ENCODE data around the gene KCNMB2. TPM values are rescaled to one million over a fixed set of nuclear protein-coding genes. Genes with fewer than 3 reads are reported as not detected.

KCNMB2 gene
- total RNA-seq, 1 donor from 2014 or later: 0.27 TPM

DNA sequence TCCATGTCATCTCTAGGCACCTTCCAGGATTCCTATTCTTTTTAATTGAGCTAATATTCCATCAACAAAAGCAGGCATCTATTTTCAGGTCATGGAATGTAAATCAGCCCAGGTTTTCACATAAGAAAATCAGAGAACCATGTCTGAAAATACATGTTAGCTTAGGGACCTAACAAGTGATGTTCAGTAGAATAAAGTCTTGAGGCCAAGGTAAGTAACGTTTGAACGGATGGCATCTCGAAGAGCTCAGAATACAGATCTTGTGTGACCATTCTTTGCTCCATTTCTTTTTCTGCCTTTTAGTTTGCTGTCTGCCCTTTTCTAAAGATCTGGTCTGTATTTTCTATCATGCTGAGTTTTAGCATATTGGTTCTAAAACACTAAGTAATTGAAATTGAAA, 16.5 kb upstream of the KCNMB2 start:
- no peak for DNase-seq (ENCODE audit: low spot score)
- H3K9me3 Mint-ChIP-seq (ENCODE audit: low read depth): no peaks in the 10 kb centered on the region
- no peaks in the 10 kb centered on the region for H3K27me3 Mint-ChIP-seq (ENCODE audit: low read depth)
- TF ChIP-seq CTCF (IDR thresholded peaks at IDR 0.05): no peak
- no peaks in the 10 kb centered on the region for H3K36me3 Mint-ChIP-seq (ENCODE audit: low read depth)
- H3K4me3 Mint-ChIP-seq (ENCODE audit: unreplicated experiment): no peak overlapping the region
- H3K27ac Mint-ChIP-seq (ENCODE audit: unreplicated experiment): no peak overlapping the region
- H3K4me1 Mint-ChIP-seq (ENCODE audit: low read depth): peaks cover 13% of the 10 kb centered on the region

DNA sequence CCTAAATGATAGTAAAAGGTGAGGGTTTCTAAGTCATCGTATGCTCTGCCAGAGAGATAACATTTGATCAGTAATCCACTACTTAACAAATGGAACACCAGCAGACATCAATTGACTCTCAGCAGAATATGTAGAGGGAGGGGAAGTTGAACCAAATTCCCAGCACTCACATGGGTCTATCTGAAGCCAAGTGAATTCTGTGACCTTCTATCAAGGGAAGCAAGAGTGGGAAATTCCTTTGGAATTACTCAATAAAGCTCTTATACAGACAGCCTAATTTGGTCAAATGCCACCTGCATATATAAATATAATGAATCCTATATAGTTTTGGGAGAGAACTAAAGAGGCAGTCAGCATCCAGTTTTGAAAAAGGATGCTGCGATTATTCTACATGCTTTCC, 15.8 kb upstream of the KCNMB2 start:
- H3K27ac Mint-ChIP-seq (ENCODE audit: unreplicated experiment): no peak overlapping the region
- DNase-seq (ENCODE audit: low spot score): no peak
- no peaks in the 10 kb centered on the region for H3K27me3 Mint-ChIP-seq (ENCODE audit: low read depth)
- H3K36me3 Mint-ChIP-seq (ENCODE audit: low read depth): no peaks in the 10 kb centered on the region
- H3K4me3 Mint-ChIP-seq (ENCODE audit: unreplicated experiment): no peak overlapping the region
- TF ChIP-seq CTCF (IDR thresholded peaks at IDR 0.05): no peak
- no peaks in the 10 kb centered on the region for H3K9me3 Mint-ChIP-seq (ENCODE audit: low read depth)
- peaks cover 14% of the 10 kb centered on the region for H3K4me1 Mint-ChIP-seq (ENCODE audit: low read depth)

- TF ChIP-seq CTCF (IDR thresholded peaks at IDR 0.05): no peak
- Mint-ChIP-seq H3K4me3 (ENCODE audit: unreplicated experiment) (no peak overlapping the region), H3K27me3 (ENCODE audit: low read depth) (no peaks in the 10 kb centered on the region), H3K27ac (ENCODE audit: unreplicated experiment) (no peak overlapping the region), H3K4me1 (ENCODE audit: low read depth) (peaks cover 19% of the 10 kb centered on the region), H3K36me3 (ENCODE audit: low read depth) (no peaks in the 10 kb centered on the region), H3K9me3 (ENCODE audit: low read depth) (no peaks in the 10 kb centered on the region)
- no peak for DNase-seq (ENCODE audit: low spot score)
Measured at GRCh38 chr3:178522200-178523052, 13.8 kb upstream of the KCNMB2 start.

- Mint-ChIP-seq H3K27ac (ENCODE audit: unreplicated experiment) (peak overlapping the region; percentile 47), H3K9me3 (ENCODE audit: low read depth) (no peaks in the 10 kb centered on the region), H3K4me3 (ENCODE audit: unreplicated experiment) (no peak overlapping the region), H3K27me3 (ENCODE audit: low read depth) (no peaks in the 10 kb centered on the region), H3K4me1 (ENCODE audit: low read depth) (peaks cover 13% of the 10 kb centered on the region), H3K36me3 (ENCODE audit: low read depth) (no peaks in the 10 kb centered on the region)
- TF ChIP-seq CTCF (IDR thresholded peaks at IDR 0.05): no peak
- DNase-seq (ENCODE audit: low spot score): no peak
Measured at GRCh38 chr3:178525251-178525650, 11.0 kb upstream of the KCNMB2 start.

DNA sequence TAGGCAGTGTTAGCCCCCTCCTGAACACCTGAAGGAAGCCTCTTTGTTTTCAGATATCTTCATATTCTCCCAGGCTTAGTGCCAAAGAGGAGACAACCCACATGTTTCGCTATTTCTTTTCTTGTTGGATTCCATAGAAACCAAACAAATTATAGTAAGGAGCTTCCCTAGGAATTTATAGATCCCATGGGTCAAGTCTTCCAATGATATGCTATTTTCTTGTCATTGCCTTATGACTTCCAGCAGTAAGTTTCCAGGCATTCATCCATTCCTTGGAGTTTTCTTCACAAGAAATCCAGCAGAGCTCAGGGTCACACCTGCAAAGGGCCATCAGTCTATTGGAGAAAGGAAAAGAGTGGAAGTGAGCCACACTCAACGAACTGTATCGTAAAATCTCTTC, 9.9 kb upstream of the KCNMB2 start:
- Mint-ChIP-seq H3K27me3 (ENCODE audit: low read depth) (no peaks in the 10 kb centered on the region), H3K36me3 (ENCODE audit: low read depth) (no peaks in the 10 kb centered on the region), H3K9me3 (ENCODE audit: low read depth) (peaks cover 3% of the 10 kb centered on the region), H3K4me1 (ENCODE audit: low read depth) (peaks cover 13% of the 10 kb centered on the region), H3K4me3 (ENCODE audit: unreplicated experiment) (no peak overlapping the region), H3K27ac (ENCODE audit: unreplicated experiment) (no peak overlapping the region)
- no peak for TF ChIP-seq CTCF (IDR thresholded peaks at IDR 0.05)
- DNase-seq (ENCODE audit: low spot score): no peak

Data from chondrocyte (in vitro differentiated cells).